Colonic mucosa (tissue), 4 donors: ENCODE results near the gene PAMR1. TPM values are rescaled to one million over a fixed set of nuclear protein-coding genes. Genes with fewer than 3 reads are reported as not detected.

Source experiments
- DNase-seq: peaks from one replicate; pipeline ENCODE4 v3.0.0-alpha.2; 2020
- H3K27ac ChIP-seq: fragments of 200-600 bp; one replicate; pipeline ENCODE4 v1.8.0; 2021
- H3K27me3 ChIP-seq: fragments of 200-600 bp; one replicate; pipeline ENCODE4 v1.8.0; 2021
- H3K36me3 ChIP-seq: fragments of 200-600 bp; one replicate; pipeline ENCODE4 v1.8.0; 2021
- H3K4me1 ChIP-seq: fragments of 200-600 bp; one replicate; pipeline ENCODE4 v1.8.0; 2021; ENCODE audit warnings: mild to moderate bottlenecking
- H3K4me3 ChIP-seq: fragments of 200-600 bp; one replicate; pipeline ENCODE4 v1.8.0; 2021
- H3K9ac ChIP-seq, 2 donors: one replicate each; pipeline ENCODE4 v1.7.0; 2013; ENCODE audit warnings: control low read depth in 2 of 2, low read depth in 2 of 2, low read length in 2 of 2
- H3K9me3 ChIP-seq: fragments of 200-600 bp; one replicate; pipeline ENCODE4 v1.8.0; 2021
- intact Hi-C: fragments of 100-400 bp; cut with DNase I; formaldehyde crosslinking; loops from one replicate; pipeline ENCODE4 v1.14.1; 2022
- total RNA-seq, 2 donors: library from RNA; stranded (reverse); fragmentation: NEBNext Ultra II Directional in 1 of 2; extraction: Animal tissue kit (Norgen Biotek cat#: 25700) in 1 of 2; gene quantifications; one replicate each; pipeline ENCODE4 v1.2.1, GENCODE V29; 2021
- TF ChIP-seq, protein P1 (sequence below): fragments of 200-600 bp; IDR thresholded peaks from one replicate; pipeline ENCODE4 v1.8.0; 2022; ENCODE audit warnings: antibody characterized with exemption, mild to moderate bottlenecking
- donor health status: healthy.
- donor health status: DM: no; HTN: no; CAD: no.
- donor health status: DM: no; HTN: no; CAD: no.

PAMR1 gene
- total RNA-seq, 2 donors from 2014 or later, result 1.5 to 4.7 TPM

DNA sequence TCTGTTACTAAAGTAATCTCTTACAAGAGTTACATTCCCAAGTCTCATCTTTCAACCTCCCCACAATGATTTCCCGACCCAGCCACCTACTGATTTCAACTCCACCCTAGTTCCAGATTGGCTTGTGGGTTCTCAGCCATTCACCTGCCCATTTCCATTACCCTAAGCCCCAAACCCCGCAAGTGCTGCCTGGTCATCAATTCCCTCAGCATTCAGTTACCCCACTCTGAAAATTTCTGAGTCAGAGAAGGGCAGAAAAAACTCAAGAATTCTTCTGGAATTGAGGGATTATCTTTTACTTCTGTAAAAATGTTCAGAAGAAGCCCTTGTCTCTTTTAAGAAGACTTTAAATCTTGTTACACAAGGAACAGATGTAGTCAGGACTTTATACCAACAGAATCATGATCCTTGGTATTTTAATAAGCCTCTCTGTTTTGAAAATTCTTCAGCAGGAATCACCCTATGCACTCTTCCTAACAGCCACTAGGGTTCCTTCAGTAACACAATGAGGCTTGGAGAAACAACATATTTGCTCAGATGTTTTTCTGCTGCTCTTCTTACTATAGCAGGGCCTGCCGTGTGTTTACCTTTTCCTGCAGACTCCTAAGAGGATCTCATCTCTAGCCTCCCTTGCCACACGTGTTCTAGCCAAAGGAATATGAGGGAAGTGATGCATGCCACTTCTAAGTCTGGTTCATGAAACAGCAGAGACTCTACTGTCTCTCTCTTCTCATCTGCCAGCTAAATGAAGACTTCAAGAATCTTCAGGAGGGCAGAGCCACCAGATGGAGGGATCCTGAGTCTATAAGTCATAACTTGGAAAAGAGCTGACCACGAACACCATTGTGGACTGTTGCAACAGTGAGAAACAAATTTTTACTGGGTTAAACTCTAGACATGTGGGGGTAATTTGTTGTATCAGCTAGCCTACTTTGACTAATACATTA lies 29.3 kb upstream of the PAMR1 start:
- TF ChIP-seq, protein P1, sequence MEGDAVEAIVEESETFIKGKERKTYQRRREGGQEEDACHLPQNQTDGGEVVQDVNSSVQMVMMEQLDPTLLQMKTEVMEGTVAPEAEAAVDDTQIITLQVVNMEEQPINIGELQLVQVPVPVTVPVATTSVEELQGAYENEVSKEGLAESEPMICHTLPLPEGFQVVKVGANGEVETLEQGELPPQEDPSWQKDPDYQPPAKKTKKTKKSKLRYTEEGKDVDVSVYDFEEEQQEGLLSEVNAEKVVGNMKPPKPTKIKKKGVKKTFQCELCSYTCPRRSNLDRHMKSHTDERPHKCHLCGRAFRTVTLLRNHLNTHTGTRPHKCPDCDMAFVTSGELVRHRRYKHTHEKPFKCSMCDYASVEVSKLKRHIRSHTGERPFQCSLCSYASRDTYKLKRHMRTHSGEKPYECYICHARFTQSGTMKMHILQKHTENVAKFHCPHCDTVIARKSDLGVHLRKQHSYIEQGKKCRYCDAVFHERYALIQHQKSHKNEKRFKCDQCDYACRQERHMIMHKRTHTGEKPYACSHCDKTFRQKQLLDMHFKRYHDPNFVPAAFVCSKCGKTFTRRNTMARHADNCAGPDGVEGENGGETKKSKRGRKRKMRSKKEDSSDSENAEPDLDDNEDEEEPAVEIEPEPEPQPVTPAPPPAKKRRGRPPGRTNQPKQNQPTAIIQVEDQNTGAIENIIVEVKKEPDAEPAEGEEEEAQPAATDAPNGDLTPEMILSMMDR, result no peak
- H3K27me3 ChIP-seq, result no peaks in the 10 kb centered on the region
- no peak overlapping the region for H3K9ac ChIP-seq
- H3K36me3 ChIP-seq, result no peaks in the 10 kb centered on the region
- intact Hi-C loops, result no loop called here
- H3K9me3 ChIP-seq, result no peaks in the 10 kb centered on the region
- no peak overlapping the region for H3K4me3 ChIP-seq
- no peaks in the 10 kb centered on the region for H3K4me1 ChIP-seq
- DNase-seq, result no peak
- no peak overlapping the region for H3K27ac ChIP-seq

DNA sequence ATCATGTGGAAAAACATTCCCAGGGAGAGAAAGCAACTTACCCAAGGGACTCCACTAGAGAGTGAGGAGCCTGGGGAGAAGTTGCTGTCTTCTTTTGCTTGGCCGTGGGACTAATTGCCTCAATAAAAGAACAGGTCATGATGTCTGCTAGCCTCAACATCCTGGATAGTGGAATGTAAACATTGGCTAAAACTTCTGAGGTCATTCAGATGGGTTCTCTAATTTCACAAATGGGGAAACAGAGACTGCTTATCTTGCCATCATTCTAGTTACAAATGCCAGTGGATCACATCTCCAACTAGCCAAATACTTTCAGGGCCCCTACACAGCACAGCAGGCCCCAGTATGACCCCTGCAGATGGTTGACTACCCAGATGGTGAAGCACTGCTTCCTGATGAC lies 28.4 kb upstream of the PAMR1 start:
- H3K9ac ChIP-seq, result no peak overlapping the region
- intact Hi-C loops, result no loop called here
- no peaks in the 10 kb centered on the region for H3K9me3 ChIP-seq
- TF ChIP-seq, protein P1, result no peak
- H3K4me3 ChIP-seq, result no peak overlapping the region
- H3K27ac ChIP-seq, result no peak overlapping the region
- DNase-seq, result no peak
- no peaks in the 10 kb centered on the region for H3K27me3 ChIP-seq
- H3K36me3 ChIP-seq, result no peaks in the 10 kb centered on the region
- H3K4me1 ChIP-seq, result no peaks in the 10 kb centered on the region

DNA sequence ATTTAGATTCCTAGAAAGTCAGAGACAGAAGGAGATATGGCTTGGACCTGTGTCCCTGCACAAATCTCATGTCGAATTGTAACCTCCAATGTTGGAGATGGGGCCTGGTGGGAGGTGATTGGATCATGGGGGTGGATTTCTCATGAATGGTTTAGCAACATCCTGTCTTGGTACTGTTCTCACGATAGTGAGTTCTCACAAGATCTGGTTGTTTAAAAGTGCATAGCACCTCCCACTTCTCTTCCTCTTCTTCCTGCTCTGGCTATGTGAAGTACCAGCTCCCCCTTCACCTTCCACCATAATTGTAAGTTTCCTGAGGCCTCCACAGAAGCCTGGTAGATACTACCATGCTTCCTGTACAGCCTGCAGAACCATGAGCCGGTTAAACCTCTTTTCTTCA lies 27.6 kb upstream of the PAMR1 start:
- TF ChIP-seq, protein P1, result no peak
- intact Hi-C loops, result no loop called here
- H3K9ac ChIP-seq, result no peak overlapping the region
- DNase-seq, result no peak
- H3K27me3 ChIP-seq, result no peaks in the 10 kb centered on the region
- no peaks in the 10 kb centered on the region for H3K9me3 ChIP-seq
- no peak overlapping the region for H3K27ac ChIP-seq
- H3K36me3 ChIP-seq, result no peaks in the 10 kb centered on the region
- H3K4me3 ChIP-seq, result no peak overlapping the region
- H3K4me1 ChIP-seq, result no peaks in the 10 kb centered on the region

DNA sequence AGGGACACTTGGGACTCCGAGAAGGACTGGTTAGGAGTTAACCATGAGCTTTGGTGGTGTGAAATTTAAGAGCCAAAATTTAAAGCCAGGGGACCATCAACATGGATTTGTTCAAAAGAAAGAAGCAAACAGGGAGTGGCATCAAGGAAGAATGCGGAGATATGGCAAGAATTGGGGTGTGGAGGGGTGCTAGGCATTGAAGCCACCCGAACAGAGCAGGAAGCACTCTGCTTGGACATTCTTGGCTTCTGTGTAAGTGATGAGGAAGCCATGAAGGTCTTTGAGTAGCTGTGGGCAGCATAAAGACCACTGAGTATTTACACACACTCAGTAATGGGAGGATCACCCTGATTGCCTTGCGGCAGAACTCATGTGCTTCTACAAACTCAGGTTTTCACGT lies 27.2 kb upstream of the PAMR1 start:
- Histone ChIP-seq H3K27me3 (no peaks in the 10 kb centered on the region), H3K4me1 (no peaks in the 10 kb centered on the region), H3K4me3 (no peak overlapping the region), H3K36me3 (no peaks in the 10 kb centered on the region), H3K9me3 (no peaks in the 10 kb centered on the region), H3K9ac (no peak overlapping the region), H3K27ac (no peak overlapping the region)
- no peak for DNase-seq
- intact Hi-C loops, result no loop called here
- TF ChIP-seq, protein P1, result no peak

DNA sequence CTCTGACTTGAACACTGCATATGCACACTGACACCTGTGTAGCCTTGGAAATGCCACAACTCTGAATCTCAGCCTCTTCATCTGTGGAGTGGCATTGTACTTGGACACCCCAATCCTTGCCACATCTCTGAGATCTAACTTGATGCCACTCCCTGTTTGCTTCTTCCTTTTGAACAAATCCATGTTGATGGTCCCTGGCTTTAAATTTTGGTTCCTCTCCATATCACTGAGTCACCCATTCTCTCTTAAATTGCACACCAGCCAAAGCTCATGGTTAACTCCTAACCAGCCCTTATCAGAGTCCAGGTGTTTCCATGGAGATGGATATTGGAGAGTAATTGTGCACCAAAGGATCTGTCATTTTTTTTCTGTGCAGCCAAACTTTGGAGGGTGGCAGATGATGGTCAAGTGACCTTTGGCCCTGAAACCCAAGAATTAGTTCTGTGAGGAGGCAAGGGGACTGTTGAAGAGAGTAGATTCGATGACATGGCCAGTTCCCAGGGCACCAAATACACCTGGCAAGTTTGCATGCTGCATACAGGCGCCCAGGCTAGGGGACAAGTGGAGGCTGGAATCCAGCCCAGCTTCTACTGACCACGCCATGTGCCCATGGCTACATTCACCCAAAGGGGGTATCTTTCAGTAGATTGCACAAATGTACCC lies 25.1 kb upstream of the PAMR1 start:
- TF ChIP-seq, protein P1, result no peak
- no peaks in the 10 kb centered on the region for H3K9me3 ChIP-seq
- H3K27me3 ChIP-seq, result no peaks in the 10 kb centered on the region
- H3K36me3 ChIP-seq, result no peaks in the 10 kb centered on the region
- H3K4me3 ChIP-seq, result no peak overlapping the region
- no peaks in the 10 kb centered on the region for H3K4me1 ChIP-seq
- DNase-seq, result no peak
- H3K9ac ChIP-seq, result no peak overlapping the region
- intact Hi-C loops, result no loop called here
- H3K27ac ChIP-seq, result no peak overlapping the region
